ENCODE results near the gene EPHB2.
"Not testable (repeated sequence)": the region's sequence is repeated elsewhere in the genome, so short reads cannot be mapped to it uniquely, and the experiment has no call there.

Gene EPHB2

GRCh38 chr1:22691031-22691753, 19.4 kb upstream of the EPHB2 start:
- no peak for DNase-seq

DNA sequence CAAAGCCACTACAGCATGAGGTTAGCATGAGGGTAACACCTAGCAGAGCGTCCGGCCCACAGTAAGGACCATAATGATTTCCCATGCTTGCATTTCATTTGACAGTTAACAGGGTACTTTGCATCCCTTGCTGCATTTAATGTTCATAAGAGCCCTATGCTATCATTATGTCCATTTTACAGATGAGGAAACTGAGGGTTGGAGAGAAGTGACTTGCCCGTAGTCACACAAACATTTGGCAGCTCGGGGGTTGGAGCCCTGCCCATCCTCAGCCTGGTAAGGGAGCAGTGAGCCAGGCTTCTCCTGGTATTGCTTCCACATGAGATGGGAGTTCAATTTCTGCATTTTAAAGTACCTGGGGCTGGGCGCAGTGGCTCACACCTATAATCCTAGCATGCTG, 16.5 kb upstream of the EPHB2 start:
- no peak for DNase-seq

DNA sequence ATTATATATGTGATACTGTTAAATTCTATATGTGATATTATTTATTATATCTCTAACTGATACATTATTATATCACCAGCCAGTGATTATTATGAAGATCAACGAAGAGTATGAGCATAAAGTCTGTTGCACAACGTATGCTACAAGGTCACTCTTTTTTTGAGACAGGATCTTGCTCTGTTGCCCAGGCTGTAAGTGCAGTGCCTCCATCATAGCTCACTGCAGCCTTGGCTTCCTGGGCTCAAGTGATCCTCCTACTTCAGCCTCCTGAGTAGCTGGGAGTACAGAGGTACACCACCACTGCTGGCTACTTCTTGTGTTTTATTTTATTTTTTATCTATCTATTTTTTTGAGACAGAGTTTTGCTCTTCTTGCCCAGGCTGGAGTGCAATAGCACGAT, 14.0 kb upstream of the EPHB2 start:
- no peak for DNase-seq

DNA sequence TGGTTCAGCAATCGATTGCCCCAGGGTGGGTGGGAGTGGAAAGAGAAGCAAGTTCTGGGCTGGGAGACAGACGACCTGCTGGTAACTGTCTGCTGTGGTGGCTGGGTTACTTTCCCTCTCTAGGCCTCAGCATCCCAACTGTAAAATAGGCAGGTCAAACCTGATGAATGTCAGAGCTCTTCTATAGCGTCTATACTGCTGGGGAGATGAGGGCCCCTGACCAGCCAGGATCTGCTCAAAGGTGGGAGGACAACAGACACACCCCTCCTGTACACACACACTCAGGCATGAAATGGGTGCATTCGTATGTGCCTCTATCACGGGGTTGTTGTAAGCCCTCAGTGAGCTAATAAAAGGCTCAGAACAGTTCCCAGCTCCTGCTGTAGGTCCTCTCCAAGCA, 12.7 kb upstream of the EPHB2 start:
- DNase-seq, result no peak

- DNase-seq, result no peak
These were observed 10.7 kb upstream of the EPHB2 start for GRCh38 chr1:22699681-22700520.

- no peak for DNase-seq
These were observed 8.1 kb upstream of the EPHB2 start for GRCh38 chr1:22702296-22703085.

GRCh38 chr1:22704440-22705067, 6.1 kb upstream of the EPHB2 start:
- peak; percentile 69 for DNase-seq

GRCh38 chr1:22705586-22705985, 5.1 kb upstream of the EPHB2 start:
- DNase-seq, result no peak

DNA sequence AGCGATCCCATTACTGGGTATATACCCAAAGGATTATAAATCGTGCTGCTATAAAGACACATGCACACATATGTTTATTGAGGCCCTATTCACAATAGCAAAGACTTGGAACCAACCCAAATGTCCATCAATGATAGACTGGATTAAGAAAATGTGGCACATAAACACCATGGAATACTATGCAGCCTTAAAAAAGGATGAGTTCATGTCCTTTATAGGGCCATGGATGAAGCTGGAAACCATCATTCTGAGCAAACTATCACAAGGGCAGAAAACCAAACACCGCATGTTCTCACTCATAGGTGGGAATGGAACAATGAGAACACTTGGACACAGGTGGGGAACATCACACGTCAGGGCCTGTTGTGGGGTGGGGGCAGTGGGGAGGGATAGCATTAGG, 4.5 kb upstream of the EPHB2 start:
- DNase-seq, result not testable (repeated sequence)

DNA sequence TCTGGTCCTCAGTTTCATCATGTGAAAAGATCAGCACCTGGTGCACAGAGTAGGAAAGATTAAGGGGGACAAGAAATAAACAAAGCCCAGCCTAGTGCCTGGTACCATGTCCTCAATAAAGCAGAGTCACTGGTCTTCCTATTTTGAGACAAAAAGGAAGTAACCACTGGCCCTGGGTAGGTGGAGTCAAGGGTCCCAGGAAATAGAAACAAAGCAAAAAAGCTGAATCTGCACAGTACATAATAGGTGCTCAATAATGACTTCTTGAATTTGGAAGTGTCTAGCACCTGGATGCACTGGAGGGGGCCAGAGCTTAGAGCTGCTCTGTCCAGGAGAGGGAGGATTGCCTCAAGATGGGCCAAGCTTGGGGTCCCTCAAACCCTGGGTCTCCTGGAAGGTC, 1.9 kb upstream of the EPHB2 start:
- no peak for DNase-seq

DNA sequence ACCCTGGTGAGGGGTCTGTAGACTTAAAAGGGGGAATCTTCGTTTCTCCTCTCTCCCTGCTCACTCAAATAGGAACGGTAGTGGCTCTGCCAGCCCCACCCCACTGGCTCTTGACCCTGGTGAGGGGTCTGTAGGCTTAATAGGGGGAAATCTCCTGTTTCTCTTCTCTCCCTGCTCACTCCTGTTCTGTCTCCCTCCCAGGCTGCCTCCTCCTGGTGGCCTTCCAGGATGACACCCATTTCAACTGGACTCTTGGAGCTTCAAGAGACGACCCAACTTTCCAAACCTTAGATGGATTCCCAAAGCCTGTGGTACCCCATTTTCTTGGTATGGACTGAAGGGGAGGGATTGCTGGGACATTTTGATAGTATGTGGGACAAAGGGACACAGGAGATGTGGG, 1.4 kb upstream of the EPHB2 start:
- DNase-seq, result no peak

- no peak for DNase-seq
These were observed 543 bp upstream of the EPHB2 start for GRCh38 chr1:22709891-22710700.

GRCh38 chr1:22711071-22711470, 432 bp downstream of the EPHB2 start:
- DNase-seq, result no peak

DNA sequence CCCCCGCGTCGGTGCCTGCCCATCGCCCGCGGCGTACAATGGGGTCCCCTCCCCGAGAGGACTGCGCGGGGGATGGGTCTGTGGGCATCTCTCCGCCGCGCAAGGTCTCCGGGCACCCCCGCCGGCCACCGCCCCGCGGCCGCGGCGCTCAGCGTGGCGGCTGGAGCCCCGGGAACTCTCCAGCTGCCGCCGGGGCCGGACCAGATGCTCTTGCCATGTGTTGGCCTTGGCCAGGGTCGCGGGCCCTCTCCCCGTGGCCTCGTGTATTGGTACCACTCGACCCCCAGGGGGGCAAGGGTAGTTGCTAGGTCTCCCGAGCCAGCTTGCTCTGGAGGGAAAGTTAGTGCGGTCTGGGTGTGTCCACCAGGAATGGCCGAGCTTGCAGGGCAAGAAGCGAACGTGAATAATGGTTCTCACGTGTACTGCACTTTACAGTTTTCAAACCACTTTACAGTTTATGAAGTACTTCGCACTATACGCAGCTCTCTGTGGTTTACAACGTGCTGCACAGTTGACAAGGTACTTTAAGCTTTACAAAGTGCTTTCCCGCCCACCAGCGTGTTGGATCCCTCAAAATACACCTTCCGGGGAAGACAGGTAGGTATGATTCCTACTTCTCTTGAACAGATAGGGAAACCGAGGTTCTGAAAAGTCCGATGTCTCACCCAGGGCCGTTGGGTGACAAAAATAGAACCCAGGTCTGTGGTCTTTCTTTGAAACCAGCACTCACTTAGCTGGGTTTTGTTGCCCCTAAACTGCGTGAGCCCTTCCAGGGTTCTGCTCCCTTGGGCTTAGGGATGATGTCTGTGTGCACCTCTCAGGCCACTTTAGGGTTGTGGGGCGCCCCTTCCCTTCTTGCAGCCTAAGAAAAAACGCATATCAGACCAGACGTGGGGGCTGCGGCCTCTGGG, 1.2 kb downstream of the EPHB2 start:
- DNase-seq, result no peak

DNA sequence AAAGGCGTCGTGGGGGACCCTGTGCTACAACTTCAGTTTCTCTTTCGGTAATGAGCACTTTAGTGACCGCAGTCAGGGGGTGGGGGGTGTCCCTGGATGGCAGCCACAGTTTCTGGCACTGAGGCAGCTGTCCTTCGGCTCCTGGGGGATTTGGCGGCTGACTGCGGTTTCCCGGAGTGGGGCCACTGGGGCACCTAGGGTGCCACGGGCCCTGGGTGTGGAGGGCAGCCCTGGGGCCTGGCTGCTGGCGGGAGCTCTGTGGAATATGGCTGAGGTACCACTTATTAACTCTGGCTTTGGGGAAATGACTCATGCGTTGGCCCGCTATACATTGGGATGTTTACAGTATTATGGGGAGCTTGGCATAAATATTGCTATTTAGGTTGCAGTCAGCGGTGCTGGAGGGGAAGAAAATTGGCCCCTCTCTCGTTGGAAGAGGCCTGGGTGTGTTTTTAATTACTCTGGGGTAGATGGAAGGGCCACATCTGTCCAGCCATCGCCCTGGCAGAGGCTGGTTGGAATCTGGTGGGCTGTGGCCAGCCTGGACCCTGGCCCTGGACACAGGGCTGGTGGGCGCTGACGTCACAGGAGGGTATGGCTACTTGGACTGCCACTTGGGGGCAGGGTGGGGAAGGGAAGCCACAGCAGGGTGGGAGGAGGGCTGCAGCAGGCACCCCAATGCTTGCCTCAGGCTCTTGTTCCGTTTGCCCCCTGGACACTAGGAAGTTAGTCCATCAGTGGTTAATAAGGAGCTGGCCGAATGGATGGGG, 2.0 kb downstream of the EPHB2 start:
- no peak for DNase-seq

DNA sequence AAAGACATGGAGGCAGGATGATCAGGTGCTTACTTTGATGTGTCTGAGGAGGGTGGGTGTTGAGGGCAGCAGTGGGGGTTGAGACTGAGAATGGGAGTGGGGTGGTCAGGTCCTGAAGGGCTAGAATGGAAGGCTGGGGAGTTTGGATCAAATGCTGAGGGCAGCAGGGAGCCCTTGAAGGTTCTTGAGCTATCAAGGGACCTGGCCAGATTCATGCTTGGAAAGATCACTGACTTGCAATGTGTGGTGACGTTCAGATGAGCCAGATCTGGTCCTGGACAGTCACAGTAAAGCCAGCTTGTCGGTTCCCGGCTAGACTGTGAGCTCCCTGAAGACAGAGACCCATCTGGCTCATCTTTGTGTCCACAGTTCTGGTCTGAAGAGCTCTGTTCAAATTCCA, 3.8 kb downstream of the EPHB2 start:
- DNase-seq, result no peak

GRCh38 chr1:22717037-22717760, 6.6 kb downstream of the EPHB2 start:
- no peak for DNase-seq

DNA sequence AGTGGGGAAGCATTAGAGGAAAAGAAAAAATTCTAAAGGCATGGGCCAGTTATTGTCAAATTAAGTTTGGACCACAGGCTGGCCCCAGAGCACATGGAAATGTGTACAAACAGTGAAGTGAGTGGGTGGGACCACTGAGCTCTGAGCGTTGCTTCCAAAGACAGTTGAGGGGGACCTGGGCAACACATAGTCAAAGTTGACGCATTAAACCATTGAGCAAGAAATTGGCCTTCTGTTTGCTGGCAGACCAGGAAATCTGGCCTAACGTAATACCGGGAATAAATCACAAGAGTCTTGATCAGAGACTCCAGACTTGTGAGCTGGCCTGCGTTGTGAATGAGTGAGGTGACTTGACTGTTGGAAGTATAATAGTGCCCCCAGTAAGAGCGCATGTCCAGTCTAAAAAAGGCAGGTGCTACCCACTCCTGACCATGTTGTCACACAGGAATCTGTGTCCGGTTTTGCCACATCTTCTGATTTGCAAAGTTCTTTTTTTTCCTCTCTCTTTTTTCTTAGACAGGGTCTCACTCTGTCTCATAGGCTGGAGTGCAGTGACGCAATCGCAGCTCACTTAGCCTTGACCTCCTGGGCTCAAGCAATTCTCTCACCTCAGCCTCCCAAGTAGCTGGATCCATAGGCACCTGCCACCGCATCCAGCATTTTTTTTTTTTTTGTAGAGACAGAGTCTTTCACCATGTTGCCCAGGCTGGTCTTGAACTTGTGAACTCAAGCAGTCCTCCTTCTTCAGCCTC, 10.7 kb downstream of the EPHB2 start:
- DNase-seq, result no peak
